H1 (cell line): Measurements from ENCODE around the gene GRIP1. TPM values are rescaled to one million over a fixed set of nuclear protein-coding genes. Genes with fewer than 3 reads are reported as not detected.

Experiments used
- CTCF ChIA-PET: fragments of 300-600 bp; sonication (Branson Sonifier 250); formaldehyde crosslinking; loops from one replicate; lab custom pipeline; 2021; ENCODE audit not compliant: partially characterized antibody; lab: Charles Lee
- POLR2A ChIA-PET: fragments of 300-600 bp; sonication (Branson Sonifier 250); formaldehyde crosslinking; loops from one replicate; lab custom pipeline; 2021; ENCODE audit warnings: inconsistent platforms; ENCODE audit not compliant: partially characterized antibody; lab: Charles Lee
- DNase-seq, 2 experiments: peaks; one replicate each; pipeline versions ENCODE4 v3.0.0 to v3.0.0-alpha.2; 2010 to 2022; ENCODE audit warnings: low spot score in 2 of 2, low read depth in 1 of 2, mixed read lengths in 1 of 2
- FAIRE-seq: peaks from 2 replicates; lab custom pipeline; 2011; peaks lifted over from hg19 to GRCh38; lab: Jason Lieb, UNC
- H2AFZ ChIP-seq: 2 replicates; pipeline ENCODE4 v1.8.1; 2012; ENCODE audit warnings: low read length, inconsistent platforms
- H2AK5ac ChIP-seq: 2 replicates; pipeline ENCODE4 v1.6.1; 2013; ENCODE audit warnings: low read depth, low read length
- H2BK120ac ChIP-seq: replicated peaks from 2 replicates; pipeline ENCODE3; 2013; ENCODE audit warnings: low read depth, low read length, inconsistent platforms
- H2BK12ac ChIP-seq: 2 replicates; pipeline ENCODE4 v1.6.1; 2013; ENCODE audit warnings: low read depth, low read length
- H2BK15ac ChIP-seq: 2 replicates; pipeline ENCODE4 v1.6.1; 2013; ENCODE audit warnings: low read length
- H2BK20ac ChIP-seq: 2 replicates; pipeline ENCODE4 v1.6.1; 2013; ENCODE audit warnings: low read length
- H2BK5ac ChIP-seq: 2 replicates; pipeline ENCODE4 v1.6.1; 2013; ENCODE audit warnings: low read depth, low read length
- H3K14ac ChIP-seq: 2 replicates; pipeline ENCODE4 v1.6.1; 2013; ENCODE audit warnings: inconsistent platforms; ENCODE audit not compliant: insufficient read length
- H3K18ac ChIP-seq: 2 replicates; pipeline ENCODE4 v1.6.1; 2013; ENCODE audit warnings: low read length; ENCODE audit errors: extremely low read depth
- H3K23ac ChIP-seq: 2 replicates; pipeline ENCODE4 v1.6.1; 2013; ENCODE audit warnings: inconsistent platforms; ENCODE audit not compliant: insufficient read length
- H3K23me2 ChIP-seq: 2 replicates; pipeline ENCODE4 v1.6.1; 2013; ENCODE audit warnings: low read depth, low read length
- H3K27ac ChIP-seq: 2 replicates; pipeline ENCODE4 v1.6.1; 2011; ENCODE audit warnings: low read depth, low read length, inconsistent platforms
- H3K27me3 ChIP-seq, 4 experiments: replicated peaks in 1 of 4; 1 replicate in 1 of 4; 2 replicates in 3 of 4; pipeline versions ENCODE4 v1.6.1 to v1.8.1; 2011 to 2013; ENCODE audit warnings: low read length in 3 of 4, mild to moderate bottlenecking in 3 of 4, inconsistent platforms in 2 of 4, mixed read lengths in 2 of 4, moderate library complexity in 1 of 4; ENCODE audit not compliant: control insufficient read depth in 3 of 4, insufficient read depth in 3 of 4; ENCODE audit errors: extremely low read depth in 1 of 4
- H3K36me3 ChIP-seq, 4 experiments: 2 replicates each; pipeline versions ENCODE4 v1.6.1 to v1.8.1; 2011 to 2013; ENCODE audit warnings: mild to moderate bottlenecking in 4 of 4, low read length in 3 of 4, moderate library complexity in 2 of 4, control low read depth in 1 of 4, inconsistent platforms in 1 of 4; ENCODE audit not compliant: insufficient read depth in 4 of 4, control insufficient read depth in 2 of 4
- H3K4ac ChIP-seq: replicated peaks from 2 replicates; pipeline ENCODE3; 2013; ENCODE audit warnings: low read length, low read depth, mixed read lengths, inconsistent platforms; ENCODE audit not compliant: insufficient read length
- H3K4me1 ChIP-seq, 4 experiments: replicated peaks in 1 of 4; 1 replicate in 1 of 4; 2 replicates in 3 of 4; pipeline versions ENCODE4 v1.6.1 to v1.8.1; 2011 to 2013; ENCODE audit warnings: low read length in 3 of 4, inconsistent platforms in 2 of 4, mixed read lengths in 1 of 4; ENCODE audit not compliant: insufficient read depth in 4 of 4, control insufficient read depth in 3 of 4
- H3K4me2 ChIP-seq, 2 experiments: 2 replicates each; pipeline versions ENCODE4 v1.6.1 to v1.8.1; 2011 to 2013; ENCODE audit warnings: low read depth in 2 of 2, low read length in 2 of 2, control low read depth in 1 of 2, inconsistent platforms in 1 of 2, mild to moderate bottlenecking in 1 of 2; ENCODE audit not compliant: insufficient read depth in 1 of 2
- H3K4me3 ChIP-seq, 4 experiments: fragments of 200-600, 300-600 bp in 1 of 4; sonication (generic), shearing (Covaris generic), sonication (Bioruptor Twin) in 1 of 4; 2 replicates each; pipeline versions ENCODE4 v1.5.1 to v1.8.1; 2011 to 2016; ENCODE audit warnings: low read length in 4 of 4, low read depth in 3 of 4, control low read depth in 2 of 4, inconsistent platforms in 2 of 4, mild to moderate bottlenecking in 2 of 4, mixed read lengths in 1 of 4, moderate library complexity in 1 of 4; ENCODE audit not compliant: insufficient read depth in 2 of 4; ENCODE audit errors: extremely low read depth in 1 of 4
- H3K56ac ChIP-seq: replicated peaks from 2 replicates; pipeline ENCODE3; 2013; ENCODE audit warnings: low read depth, mild to moderate bottlenecking, mixed read lengths, low read length, inconsistent platforms; ENCODE audit not compliant: insufficient read length
- H3K79me1 ChIP-seq: 2 replicates; pipeline ENCODE4 v1.6.1; 2013; ENCODE audit warnings: low read depth, low read length, control low read depth
- H3K79me2 ChIP-seq, 2 experiments: 2 replicates each; pipeline versions ENCODE4 v1.6.1 to v1.8.1; 2012 to 2013; ENCODE audit warnings: low read length in 2 of 2, mild to moderate bottlenecking in 2 of 2, inconsistent platforms in 1 of 2; ENCODE audit not compliant: insufficient read depth in 2 of 2, control insufficient read depth in 1 of 2
- H3K9ac ChIP-seq, 4 experiments: replicated peaks in 1 of 4; 1 replicate in 1 of 4; 2 replicates in 3 of 4; pipeline versions ENCODE4 v1.6.1 to v1.8.1; 2011 to 2013; ENCODE audit warnings: low read depth in 3 of 4, low read length in 3 of 4, control low read depth in 2 of 4, mild to moderate bottlenecking in 2 of 4, moderate library complexity in 2 of 4, inconsistent platforms in 1 of 4; ENCODE audit errors: extremely low read depth in 1 of 4
- H3K9me3 ChIP-seq, 2 experiments: 2 replicates each; pipeline versions ENCODE4 v1.6.1 to v1.8.1; 2012 to 2013; ENCODE audit warnings: mild to moderate bottlenecking in 2 of 2, moderate library complexity in 2 of 2, control low read depth in 1 of 2, inconsistent platforms in 1 of 2, low read depth in 1 of 2, low read length in 1 of 2, mixed read lengths in 1 of 2; ENCODE audit not compliant: insufficient read depth in 2 of 2
- H4K20me1 ChIP-seq, 2 experiments: replicated peaks in 1 of 2; 2 replicates each; pipeline versions ENCODE3 to v1.8.1; 2011 to 2013; ENCODE audit warnings: inconsistent platforms in 2 of 2, low read length in 2 of 2, mild to moderate bottlenecking in 1 of 2; ENCODE audit not compliant: insufficient read depth in 2 of 2, control insufficient read depth in 1 of 2
- H4K5ac ChIP-seq: 2 replicates; pipeline ENCODE4 v1.6.1; 2013; ENCODE audit warnings: low read length, low read depth, mixed read lengths, inconsistent platforms; ENCODE audit not compliant: insufficient read length
- H4K8ac ChIP-seq: 2 replicates; pipeline ENCODE4 v1.8.0; 2013; ENCODE audit warnings: mild to moderate bottlenecking, moderate library complexity, low read length, inconsistent platforms; ENCODE audit not compliant: insufficient read depth; ENCODE audit errors: extremely low read depth
- H4K91ac ChIP-seq: replicated peaks from 2 replicates; pipeline ENCODE3; 2013; ENCODE audit warnings: low read length, mixed read lengths, inconsistent platforms; ENCODE audit not compliant: insufficient read length
- CTCF ChIP-seq, 3 experiments: IDR thresholded peaks; 1 replicate in 2 of 3; 2 replicates in 1 of 3; pipeline versions ENCODE4 v1.5.1 to v1.6.1; 2011; ENCODE audit warnings: low read length in 3 of 3, mild to moderate bottlenecking in 3 of 3, inconsistent platforms in 2 of 3, low read depth in 1 of 3, moderate library complexity in 1 of 3; ENCODE audit not compliant: insufficient read depth in 1 of 3; ENCODE audit errors: control extremely low read depth in 1 of 3
- FOSL1 ChIP-seq: IDR thresholded peaks from 2 replicates; pipeline ENCODE4 v1.6.1; 2011; ENCODE audit warnings: mild to moderate bottlenecking, low read depth, low read length, moderate library complexity; ENCODE audit not compliant: insufficient read depth
- KDM1A ChIP-seq: fragments of 200-600, 300-600 bp; sonication (generic); IDR thresholded peaks from 2 replicates; pipeline ENCODE4 v1.7.1; 2016; ENCODE audit warnings: mild to moderate bottlenecking, low read length, borderline replicate concordance
- RAD21 ChIP-seq, 2 experiments: IDR thresholded peaks in 1 of 2; conservative IDR thresholded peaks in 1 of 2; 2 replicates each; pipeline ENCODE4 v1.6.1; 2011; ENCODE audit warnings: low read depth in 2 of 2, low read length in 2 of 2, improper control_type of control experiment in 1 of 2, inconsistent platforms in 1 of 2, mild to moderate bottlenecking in 1 of 2, moderate library complexity in 1 of 2
- WGBS, 2 experiments: shearing (Covaris generic) in 1 of 2; methylation state at CpG; one replicate each; pipeline versions ENCODE4 v1.1.6 to v1.1.7; 2013 to 2015; ENCODE audit warnings: low lambda C conversion rate in 2 of 2, mixed read lengths in 2 of 2, inconsistent platforms in 1 of 2, low coverage in 1 of 2, missing lambda C conversion rate in 1 of 2; ENCODE audit not compliant: insufficient replicate concordance in 2 of 2, insufficient coverage in 1 of 2, insufficient read length in 1 of 2; ENCODE audit errors: extremely low coverage in 1 of 2, missing lambda C conversion rate in 1 of 2; 5-methylcytosine and 5-hydroxymethylcytosine counted together
- polyA plus RNA-seq, 7 experiments: library from polyadenylated mRNA; depleted of rRNA in 3 of 7; stranded (reverse) in 5 of 7; unstranded in 2 of 7; fragments of >200 nt in 5 of 7; fragments of 200-250 nt in 2 of 7; gene quantifications; 1 replicate in 5 of 7; 2 replicates in 1 of 7; 4 replicates in 1 of 7; pipeline versions ENCODE4 v1.2.1 to v1.2.3, GENCODE V29; 2011 to 2013; ENCODE audit warnings: missing spikeins in 2 of 7, mixed read lengths in 2 of 7
- total RNA-seq: library from RNA; stranded (reverse); fragmentation: NEBNext Ultra II Directional; extraction: Animal tissue kit (Norgen Biotek cat#: 25700); gene quantifications from 2 replicates; pipeline ENCODE4 v1.2.1, GENCODE V29; 2021

Gene GRIP1
- total and polyA plus RNA-seq, 2 of the 8 experiments (the other 6 are each of a cell fraction or from before 2014, with no cell fraction given): 4.5 to 27.3 TPM

DNA sequence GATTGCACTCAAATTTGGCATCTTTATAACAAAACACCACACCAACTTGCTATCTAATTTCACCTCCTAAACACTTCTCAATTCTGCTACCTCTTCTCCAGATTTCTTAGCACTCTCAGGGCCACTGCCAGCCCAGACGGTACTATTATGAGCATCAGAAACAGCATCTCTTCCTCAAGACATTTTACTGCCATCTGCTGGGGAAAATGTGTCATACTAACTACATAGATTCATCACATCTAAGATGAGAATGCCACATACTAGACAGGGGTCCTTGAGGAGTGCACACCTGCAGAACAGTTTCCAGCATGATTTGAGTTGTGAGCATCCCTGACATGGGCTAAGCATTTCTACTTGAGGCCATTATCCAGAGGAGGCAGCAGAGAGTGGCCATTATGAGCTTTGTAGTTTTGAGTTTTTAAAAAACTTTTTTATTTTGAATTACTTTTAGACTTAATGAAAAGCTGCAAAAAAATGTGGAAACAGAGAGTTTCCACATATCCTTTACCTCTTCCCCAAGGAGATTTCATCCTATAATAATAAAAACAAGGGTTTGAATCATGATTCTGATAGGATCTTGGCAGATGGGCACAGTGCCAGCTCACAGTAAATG lies 15.1 kb upstream of the GRIP1 start:
- Histone ChIP-seq H3K18ac (no peak overlapping the region), H2BK5ac (no peak overlapping the region), H3K79me1 (no peaks in the 10 kb centered on the region), H3K9ac (no peak overlapping the region), H3K27ac (no peak overlapping the region), H2BK15ac (no peak overlapping the region), H4K5ac (no peak overlapping the region), H3K56ac (no peak overlapping the region), H2BK12ac (no peak overlapping the region), H4K20me1 (no peaks in the 10 kb centered on the region), H3K23me2 (no peaks in the 10 kb centered on the region; the same call in 1 of the 2 replicates), H3K4me1 (no peaks in the 10 kb centered on the region)
- ChIA-PET POLR2A (interaction anchor here (0.8 kb wide), 1 partner anchor 15 kb away, joined by 3 read pairs; the partner anchor contains the start of gene GRIP1), CTCF (interaction anchor here (0.7 to 8.3 kb wide), 23 partner anchors 8 to 373 kb away, joined by 3 to 72 read pairs (median 4); partner anchors contain the start of gene GRIP1)
- WGBS, 2 experiments: 59% methylated on average over 1 of the region's 1 CpG; no CpG with 5 or more reads in 1 of the 2 experiments
- no peak for DNase-seq
- peak; percentile 58 for FAIRE-seq
- TF ChIP-seq RAD21 (IDR thresholded peaks at IDR 0.05 in 1 of 2, conservative IDR thresholded peaks at IDR 0.05 in 1 of 2; ENCODE audit: low read depth in 2 of 2, low read length in 2 of 2): peak; percentile 63 to 73
- peak in 2 of 3 experiments; percentile 32 to 62; a peak in 2 of 4 replicates for TF ChIP-seq CTCF (IDR thresholded peaks at IDR 0.05; ENCODE audit: control extremely low read depth in 1 of 3, insufficient read depth in 1 of 3, low read depth in 1 of 3, low read length in 3 of 3)
- TF ChIP-seq FOSL1: no peak
- TF ChIP-seq KDM1A: no peak
- TF ChIP-seq, all 59 proteins: peak for 2
- Histone ChIP-seq H2AFZ (no peak overlapping the region), H2BK120ac (no peak overlapping the region), H3K4me2 (no peak overlapping the region), H3K36me3 (no peaks in the 10 kb centered on the region), H4K91ac (no peak overlapping the region), H3K27me3 (no peaks in the 10 kb centered on the region; a peak in 1 of 7 replicates), H3K79me2 (no peaks in the 10 kb centered on the region), H3K9me3 (no peaks in the 10 kb centered on the region), H2AK5ac (no peak overlapping the region), H4K8ac (no peak overlapping the region), H3K14ac (no peak overlapping the region), H3K4ac (no peak overlapping the region), H3K4me3 (no peak overlapping the region), H2BK20ac (no peak overlapping the region), H3K23ac (no peak overlapping the region)
